ENCODE results near the gene EPB41L1. TPM values are rescaled to one million over a fixed set of nuclear protein-coding genes. Genes with fewer than 3 reads are reported as not detected.

Gene EPB41L1
- total RNA-seq, 1 experiment from 2014 or later = 42.1 TPM

- BruUV-seq (replicated peaks) = no TSS peak
- Histone ChIP-seq H3K79me2 (ENCODE audit: insufficient read depth, low read length) (no peaks in the 10 kb centered on the region), H3K27ac (ENCODE audit: low read depth, low read length) (no peak overlapping the region), H3K4me2 (ENCODE audit: low read length) (no peak overlapping the region), H3K27me3 (ENCODE audit: insufficient read depth, low read length) (no peaks in the 10 kb centered on the region), H3K36me3 (ENCODE audit: control insufficient read depth in 1 of 2, insufficient read depth in 2 of 2, low read length in 2 of 2) (no peaks in the 10 kb centered on the region), H3K9me3 (ENCODE audit: control insufficient read depth in 1 of 2, insufficient read depth in 1 of 2, low read depth in 1 of 2, low read length in 2 of 2) (no peaks in the 10 kb centered on the region), H3K9me2 (ENCODE audit: insufficient read depth) (no peaks in the 10 kb centered on the region), H2AFZ (ENCODE audit: low read depth, low read length, poor library complexity, severe bottlenecking) (no peak overlapping the region), H4K20me1 (ENCODE audit: insufficient read depth) (no peaks in the 10 kb centered on the region), H3K9ac (ENCODE audit: low read length) (no peak overlapping the region), H3K4me1 (ENCODE audit: control insufficient read depth in 1 of 2, insufficient read depth in 2 of 2, low read length in 2 of 2) (peaks cover 1 to 3% of the 10 kb centered on the region in 2 experiments; a peak in 3 of 4 replicates), H3K4me3 (replicated peaks in 1 of 2; ENCODE audit: low read depth in 1 of 2, low read length in 2 of 2) (no peak overlapping the region)
- ATAC-seq (no peak), DNase-seq (ENCODE audit: low read depth, low spot score) (no peak)
- RAD21 ChIA-PET (ENCODE audit: low non-redundant PET in 1 of 2, low total read pairs in 2 of 2, uncharacterized antibody in 2 of 2, unreplicated experiment in 2 of 2) = no interaction called here
- intact Hi-C loops (cut with micrococcal nuclease) = no loop called here
- TF ChIP-seq ZBTB33 (IDR thresholded peaks at IDR 0.05; ENCODE audit: extremely low read depth, insufficient replicate concordance, low read length) (no peak), RAD21 (IDR thresholded peaks at IDR 0.05; ENCODE audit: low read depth) (no peak), ATF3 (IDR thresholded peaks at IDR 0.05) (no peak), TCF7L2 (IDR thresholded peaks at IDR 0.05; ENCODE audit: borderline replicate concordance, extremely low read depth, insufficient read depth, insufficient read length) (no peak), YY1 (IDR thresholded peaks at IDR 0.05; ENCODE audit: extremely low read depth, insufficient replicate concordance, low read depth, low read length) (no peak), SP1 (IDR thresholded peaks at IDR 0.05; ENCODE audit: low read depth) (no peak), POLR2A (IDR thresholded peaks at IDR 0.05; ENCODE audit: borderline replicate concordance, extremely low read depth, insufficient read depth, insufficient read length) (no peak), POLR2AphosphoS5 (IDR thresholded peaks at IDR 0.05; ENCODE audit: low read depth, low read length) (no peak), EZH2phosphoT487 (IDR thresholded peaks at IDR 0.05; ENCODE audit: borderline replicate concordance) (no peak), JUND (IDR thresholded peaks at IDR 0.05) (no peak)
- TF ChIP-seq, protein P1, sequence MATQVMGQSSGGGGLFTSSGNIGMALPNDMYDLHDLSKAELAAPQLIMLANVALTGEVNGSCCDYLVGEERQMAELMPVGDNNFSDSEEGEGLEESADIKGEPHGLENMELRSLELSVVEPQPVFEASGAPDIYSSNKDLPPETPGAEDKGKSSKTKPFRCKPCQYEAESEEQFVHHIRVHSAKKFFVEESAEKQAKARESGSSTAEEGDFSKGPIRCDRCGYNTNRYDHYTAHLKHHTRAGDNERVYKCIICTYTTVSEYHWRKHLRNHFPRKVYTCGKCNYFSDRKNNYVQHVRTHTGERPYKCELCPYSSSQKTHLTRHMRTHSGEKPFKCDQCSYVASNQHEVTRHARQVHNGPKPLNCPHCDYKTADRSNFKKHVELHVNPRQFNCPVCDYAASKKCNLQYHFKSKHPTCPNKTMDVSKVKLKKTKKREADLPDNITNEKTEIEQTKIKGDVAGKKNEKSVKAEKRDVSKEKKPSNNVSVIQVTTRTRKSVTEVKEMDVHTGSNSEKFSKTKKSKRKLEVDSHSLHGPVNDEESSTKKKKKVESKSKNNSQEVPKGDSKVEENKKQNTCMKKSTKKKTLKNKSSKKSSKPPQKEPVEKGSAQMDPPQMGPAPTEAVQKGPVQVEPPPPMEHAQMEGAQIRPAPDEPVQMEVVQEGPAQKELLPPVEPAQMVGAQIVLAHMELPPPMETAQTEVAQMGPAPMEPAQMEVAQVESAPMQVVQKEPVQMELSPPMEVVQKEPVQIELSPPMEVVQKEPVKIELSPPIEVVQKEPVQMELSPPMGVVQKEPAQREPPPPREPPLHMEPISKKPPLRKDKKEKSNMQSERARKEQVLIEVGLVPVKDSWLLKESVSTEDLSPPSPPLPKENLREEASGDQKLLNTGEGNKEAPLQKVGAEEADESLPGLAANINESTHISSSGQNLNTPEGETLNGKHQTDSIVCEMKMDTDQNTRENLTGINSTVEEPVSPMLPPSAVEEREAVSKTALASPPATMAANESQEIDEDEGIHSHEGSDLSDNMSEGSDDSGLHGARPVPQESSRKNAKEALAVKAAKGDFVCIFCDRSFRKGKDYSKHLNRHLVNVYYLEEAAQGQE (IDR thresholded peaks at IDR 0.05; ENCODE audit: low read depth) = no peak
- POLR2A ChIA-PET = interaction anchor here (0.8 kb wide), 1 partner anchor 10 kb away, joined by 3 read pairs; no protein-coding TSS in a partner anchor
- CTCF ChIA-PET = no interaction called here
These were observed 6.1 kb upstream of the EPB41L1 start for GRCh38 chr20:36148439-36148838.
